Measurements from ENCODE around the gene R3HDM2.

R3HDM2 gene

DNA sequence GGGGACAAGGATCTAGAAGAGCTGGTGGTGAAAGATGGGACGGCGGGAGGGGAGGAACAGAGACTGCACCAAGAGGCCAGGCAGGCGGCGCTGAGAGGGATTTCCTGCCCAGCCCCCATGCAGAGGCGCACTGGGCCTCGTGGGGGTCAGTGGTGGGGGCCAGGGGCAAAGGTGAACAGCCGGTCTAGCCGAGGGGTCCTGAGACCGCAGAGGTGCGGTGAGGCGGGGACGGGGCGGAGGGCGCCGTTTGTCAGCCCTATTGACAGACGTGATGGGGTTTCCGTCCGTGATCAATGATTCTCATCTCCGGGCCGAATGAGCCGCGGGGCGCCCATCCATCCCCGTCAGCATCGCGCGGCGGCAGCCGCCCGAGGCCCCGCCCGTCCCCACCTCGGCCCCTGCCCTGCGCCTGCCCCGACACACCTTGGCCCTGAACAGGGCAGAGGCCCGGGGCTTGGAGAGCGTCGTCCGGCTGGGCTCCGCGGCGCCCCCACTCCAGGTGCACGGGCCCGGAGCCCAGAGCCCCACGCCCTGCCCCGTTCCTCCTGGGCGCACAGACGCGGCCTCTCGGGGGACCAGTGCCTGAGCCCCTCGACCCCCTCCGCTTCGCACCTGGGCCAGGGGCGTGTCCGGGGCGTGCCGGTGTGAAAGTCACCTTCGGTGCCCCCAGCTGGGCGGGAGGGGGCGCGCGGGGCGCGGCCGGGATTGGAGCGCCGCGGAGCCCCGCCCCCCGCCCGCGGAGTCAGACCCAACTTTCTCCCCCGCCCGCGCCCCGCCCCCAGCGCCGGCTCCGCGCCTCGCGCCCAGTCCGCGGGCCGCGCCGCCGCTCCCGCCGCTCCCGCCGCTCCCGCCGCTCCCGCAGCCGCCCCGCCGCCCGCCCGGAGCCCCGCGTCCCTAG lies 214.6 kb downstream of the R3HDM2 start, which contains the start of gene NXPH4:
NXPH4 (plus strand) TSS at position 781 of the 898 bp plus-strand sequence. CDS start 176 bp downstream, outside the sequence.
- DNase-seq (ENCODE audit: low read depth), result peak; percentile 49

DNA sequence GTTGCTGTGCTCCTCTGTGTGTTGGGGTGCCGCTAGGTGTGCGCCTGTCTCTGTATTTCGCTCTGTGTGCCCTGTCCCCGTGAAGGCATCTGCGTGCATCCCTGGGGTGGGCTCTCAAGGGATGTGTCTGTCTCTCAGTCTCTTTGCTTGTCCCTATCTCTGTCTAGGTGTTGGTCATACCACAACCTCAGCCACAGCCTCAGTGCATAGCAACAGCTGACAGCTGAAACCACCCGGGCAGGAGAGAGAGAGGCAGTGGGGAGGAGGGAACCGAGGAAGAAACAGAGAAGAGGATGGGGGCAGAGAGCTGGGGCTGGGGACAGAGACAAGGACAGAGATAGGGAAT lies 215.2 kb downstream of the R3HDM2 start:
- no peak for DNase-seq (ENCODE audit: low read depth)

DNA sequence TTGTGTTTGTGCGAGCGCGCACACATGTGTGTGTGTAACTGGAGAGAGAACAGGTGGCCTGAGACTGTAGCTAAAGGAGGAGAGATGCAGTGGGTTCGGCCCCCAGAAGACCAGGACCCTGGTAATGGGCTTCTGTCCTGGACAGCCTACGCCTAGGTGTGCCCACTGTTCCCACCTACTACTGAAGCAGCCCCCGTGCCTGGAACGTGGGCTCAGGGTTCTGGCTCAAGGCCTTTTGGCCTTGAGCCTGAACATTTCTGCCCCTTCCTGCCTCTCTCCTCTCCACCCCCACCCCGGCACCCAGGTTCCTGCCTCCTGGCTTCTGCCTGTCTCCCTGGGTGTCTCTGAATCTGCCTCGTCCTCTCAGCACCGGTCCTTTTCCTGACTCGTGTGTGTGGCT lies 215.8 kb downstream of the R3HDM2 start:
- DNase-seq (ENCODE audit: low read depth), result no peak

DNA sequence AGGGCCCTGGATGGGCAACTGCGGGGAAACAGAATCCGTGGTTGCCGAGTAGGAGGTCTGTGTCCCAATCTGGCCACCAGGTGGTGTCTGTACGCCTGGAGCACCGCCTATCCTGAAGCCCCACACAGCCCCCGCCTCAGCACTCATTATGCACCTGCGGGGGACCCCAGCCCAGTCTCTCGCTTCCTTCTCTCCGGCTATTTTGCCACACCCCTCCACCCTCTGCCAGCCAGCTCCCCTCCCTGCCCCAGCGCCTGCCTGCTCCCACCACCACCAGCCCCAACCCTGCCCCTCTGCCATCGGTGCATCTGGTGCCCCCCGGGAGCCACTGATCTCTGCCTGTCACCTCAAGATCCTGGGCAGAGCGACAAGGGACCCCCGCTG lies 216.5 kb downstream of the R3HDM2 start:
- DNase-seq (ENCODE audit: low read depth), result peak; percentile 49

DNA sequence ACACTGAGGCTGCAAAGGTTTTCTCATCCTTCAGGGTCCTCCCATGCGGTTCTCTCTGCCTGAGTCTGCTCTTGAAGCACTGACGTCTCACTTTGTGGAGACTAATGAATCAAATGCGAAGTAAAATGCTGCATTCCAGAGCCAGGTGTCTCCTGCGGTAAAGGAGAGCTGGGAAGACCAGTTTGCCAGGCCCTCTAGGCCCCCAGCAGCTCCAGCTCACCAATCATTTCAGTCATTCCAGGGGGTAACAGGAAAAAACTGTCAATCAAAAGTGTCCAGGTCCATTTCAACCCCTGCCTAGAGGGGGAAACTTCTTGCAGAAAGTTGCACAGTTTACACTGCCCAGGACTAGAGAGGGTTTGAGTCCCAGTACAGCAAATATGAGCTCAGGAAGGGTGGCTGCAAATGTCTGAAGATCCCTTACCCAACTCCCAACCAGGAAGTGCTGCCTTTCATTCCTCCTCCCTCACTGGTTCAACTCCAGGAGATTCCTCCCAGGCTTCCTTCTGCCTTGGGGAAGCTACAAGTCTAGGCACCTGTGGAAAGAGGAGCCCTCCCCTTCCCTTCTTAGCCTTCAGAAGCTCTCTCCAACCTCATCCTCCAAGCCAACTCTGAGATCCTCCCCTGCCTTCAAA lies 217.0 kb downstream of the R3HDM2 start:
- DNase-seq (ENCODE audit: low read depth), result no peak

- peak; percentile 66 for DNase-seq (ENCODE audit: low read depth)
Observed at GRCh38 chr12:57213058-57213715, 217.7 kb downstream of the R3HDM2 start.

DNA sequence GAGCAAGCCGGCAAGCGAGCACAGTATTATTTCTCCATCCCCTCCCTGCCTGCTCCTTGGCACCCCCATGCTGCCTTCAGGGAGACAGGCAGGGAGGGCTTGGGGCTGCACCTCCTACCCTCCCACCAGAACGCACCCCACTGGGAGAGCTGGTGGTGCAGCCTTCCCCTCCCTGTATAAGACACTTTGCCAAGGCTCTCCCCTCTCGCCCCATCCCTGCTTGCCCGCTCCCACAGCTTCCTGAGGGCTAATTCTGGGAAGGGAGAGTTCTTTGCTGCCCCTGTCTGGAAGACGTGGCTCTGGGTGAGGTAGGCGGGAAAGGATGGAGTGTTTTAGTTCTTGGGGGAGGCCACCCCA lies 218.2 kb downstream of the R3HDM2 start:
- DNase-seq (ENCODE audit: low read depth), result no peak

GRCh38 chr12:57211791-57212700 lies 218.8 kb downstream of the R3HDM2 start:
- no peak for DNase-seq (ENCODE audit: low read depth)

DNA sequence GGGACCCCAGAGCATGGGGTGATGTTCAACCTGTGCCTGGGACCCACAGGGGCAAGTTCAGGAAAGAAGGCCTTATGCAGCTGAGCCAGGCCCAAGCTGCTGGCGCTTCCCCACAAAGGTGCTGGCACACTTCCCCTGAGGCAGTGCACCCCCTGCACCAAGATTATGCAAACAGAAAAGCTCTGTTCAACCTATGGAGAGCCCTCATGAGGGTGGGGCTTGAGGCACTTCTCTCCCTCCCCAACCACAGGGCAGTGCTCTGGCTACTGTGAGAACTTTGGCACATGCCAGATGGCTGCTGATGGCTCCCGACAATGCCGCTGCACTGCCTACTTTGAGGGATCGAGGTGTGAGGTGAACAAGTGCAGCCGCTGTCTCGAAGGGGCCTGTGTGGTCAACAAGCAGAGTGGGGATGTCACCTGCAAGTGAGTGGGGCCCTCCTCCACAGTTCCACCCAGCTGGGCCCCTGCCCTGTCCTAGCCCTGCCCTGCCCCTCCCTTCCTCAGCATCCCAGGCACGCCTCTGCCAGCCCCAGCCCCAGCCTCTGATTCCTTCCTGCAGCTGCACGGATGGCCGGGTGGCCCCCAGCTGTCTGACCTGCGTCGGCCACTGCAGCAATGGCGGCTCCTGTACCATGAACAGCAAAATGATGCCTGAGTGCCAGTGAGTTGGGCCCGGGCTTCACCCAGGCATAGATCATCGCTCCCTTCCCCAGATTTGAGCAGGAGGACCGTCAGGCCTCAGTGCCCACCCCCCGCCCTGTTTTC lies 219.7 kb downstream of the R3HDM2 start:
- no peak for DNase-seq (ENCODE audit: low read depth)

DNA sequence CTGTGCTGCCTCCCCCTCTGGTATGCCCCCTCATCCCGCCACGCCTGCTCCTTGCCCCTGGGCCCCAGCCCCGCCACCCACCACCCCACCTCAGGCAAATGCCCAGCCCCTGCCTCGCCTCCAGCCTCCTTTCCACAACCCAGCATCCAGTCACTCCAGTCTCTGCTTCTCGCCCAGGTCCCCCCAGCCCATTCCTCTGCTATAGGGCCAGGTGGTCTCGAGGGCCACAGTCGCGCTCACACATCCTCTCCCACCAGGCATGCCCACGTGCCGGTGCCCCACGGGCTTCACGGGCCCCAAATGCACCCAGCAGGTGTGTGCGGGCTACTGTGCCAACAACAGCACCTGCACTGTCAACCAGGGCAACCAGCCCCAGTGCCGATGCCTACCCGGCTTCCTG lies 220.4 kb downstream of the R3HDM2 start:
- no peak for DNase-seq (ENCODE audit: low read depth)

DNA sequence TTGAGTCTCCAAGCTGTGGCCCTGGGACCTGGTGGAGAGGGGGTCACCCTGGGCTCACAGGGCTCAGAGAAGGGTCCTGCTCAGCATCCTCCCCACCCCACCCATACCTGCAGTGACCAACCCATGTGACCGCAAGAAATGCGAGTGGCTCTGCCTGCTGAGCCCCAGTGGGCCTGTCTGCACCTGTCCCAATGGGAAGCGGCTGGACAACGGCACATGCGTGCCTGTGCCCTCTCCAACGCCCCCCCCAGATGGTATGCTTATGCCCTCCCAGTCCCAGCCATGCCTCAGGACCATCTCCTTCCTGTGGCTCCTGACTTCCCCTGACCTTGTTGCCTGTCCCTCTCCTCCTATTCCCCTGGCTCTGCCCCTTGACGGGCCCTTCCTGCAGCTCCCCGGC lies 220.9 kb downstream of the R3HDM2 start:
- no peak for DNase-seq (ENCODE audit: low read depth)

DNA sequence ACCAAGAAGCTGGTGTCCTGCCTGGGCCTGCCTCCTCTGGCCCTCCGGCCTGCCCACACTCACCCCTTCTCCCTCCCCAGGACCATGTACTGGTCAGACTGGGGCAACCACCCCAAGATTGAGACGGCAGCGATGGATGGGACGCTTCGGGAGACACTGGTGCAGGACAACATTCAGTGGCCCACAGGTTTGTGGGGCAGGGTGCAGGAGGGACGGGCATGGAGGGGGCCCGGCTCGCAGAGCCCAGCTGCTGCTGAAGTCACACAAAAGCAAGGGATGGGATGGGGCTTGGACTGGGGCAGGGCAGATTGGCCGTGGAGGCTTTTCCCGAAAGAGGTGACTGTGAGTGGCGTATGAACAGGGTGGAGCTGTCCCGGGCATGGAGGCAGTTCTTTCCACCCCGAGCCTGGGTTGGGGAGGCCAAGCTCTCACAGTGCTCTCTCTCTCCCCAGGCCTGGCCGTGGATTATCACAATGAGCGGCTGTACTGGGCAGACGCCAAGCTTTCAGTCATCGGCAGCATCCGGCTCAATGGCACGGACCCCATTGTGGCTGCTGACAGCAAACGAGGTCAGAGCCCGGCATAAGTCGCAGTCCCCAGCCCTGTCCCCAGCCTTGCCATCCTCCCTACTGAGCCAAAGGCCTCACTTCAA lies 222.1 kb downstream of the R3HDM2 start:
- DNase-seq (ENCODE audit: low read depth), result no peak

GRCh38 chr12:57207731-57208630 lies 222.9 kb downstream of the R3HDM2 start:
- no peak for DNase-seq (ENCODE audit: low read depth)

DNA sequence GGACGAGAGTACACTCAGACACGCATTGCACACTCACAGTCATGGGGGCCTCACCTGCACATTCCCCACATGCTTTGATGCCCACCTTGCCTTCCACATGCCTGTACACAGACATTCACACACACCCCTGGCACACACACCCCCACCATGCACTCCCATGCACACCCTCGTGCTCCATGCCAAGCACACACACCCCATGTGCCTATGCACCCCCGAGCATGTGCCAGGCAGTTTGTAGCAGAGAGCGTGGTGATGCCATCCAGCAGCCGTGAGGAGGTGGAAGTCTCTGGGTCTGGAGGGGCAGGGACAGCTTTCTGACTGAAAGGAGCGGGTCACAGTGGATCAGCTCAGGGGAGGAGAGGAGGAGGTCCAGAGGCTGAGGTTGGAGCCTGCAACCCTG lies 224.9 kb downstream of the R3HDM2 start:
- no peak for DNase-seq (ENCODE audit: low read depth)

GRCh38 chr12:57205186-57205585 lies 225.7 kb downstream of the R3HDM2 start:
- DNase-seq (ENCODE audit: low read depth), result no peak

DNA sequence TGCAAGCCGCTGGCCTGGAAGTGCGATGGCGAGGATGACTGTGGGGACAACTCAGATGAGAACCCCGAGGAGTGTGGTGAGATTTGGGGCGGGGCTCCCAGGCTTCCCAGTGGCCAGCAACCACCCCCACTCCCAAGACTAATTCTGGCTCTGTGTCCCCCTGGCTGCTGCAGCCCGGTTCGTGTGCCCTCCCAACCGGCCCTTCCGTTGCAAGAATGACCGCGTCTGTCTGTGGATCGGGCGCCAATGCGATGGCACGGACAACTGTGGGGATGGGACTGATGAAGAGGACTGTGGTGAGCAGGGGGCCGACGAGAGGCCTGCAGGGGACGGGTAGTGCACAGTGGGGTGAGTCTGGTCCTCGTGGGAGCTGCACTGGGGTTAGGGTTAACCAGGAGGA lies 226.4 kb downstream of the R3HDM2 start:
- DNase-seq (ENCODE audit: low read depth), result no peak

DNA sequence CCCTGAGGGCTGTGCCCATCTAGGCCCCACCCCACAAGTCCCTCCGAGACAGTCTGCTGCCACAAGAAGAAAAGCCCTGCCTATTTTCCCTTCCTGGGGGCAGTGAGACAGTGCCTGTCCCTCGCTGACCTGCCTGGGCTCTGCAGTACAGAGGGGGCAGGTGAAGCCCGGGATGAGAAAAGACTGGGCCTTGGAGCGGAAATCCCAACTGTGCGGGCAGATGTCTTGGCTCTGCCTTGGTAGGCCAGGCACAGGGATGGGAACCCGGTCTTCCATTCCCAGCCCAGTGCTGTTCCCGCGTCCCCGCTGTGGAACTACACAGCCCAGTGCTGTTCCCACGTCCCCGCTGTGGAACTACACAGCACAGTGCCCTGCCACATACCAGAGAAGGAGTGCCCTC lies 227.1 kb downstream of the R3HDM2 start:
- DNase-seq (ENCODE audit: low read depth), result no peak
